BJ (cell line): Measurements from ENCODE around the gene AGAP1. TPM values are rescaled to one million over a fixed set of nuclear protein-coding genes. Genes with fewer than 3 reads are reported as not detected.

Experiments
- CTCF ChIA-PET: fragments of 350-600 bp; formaldehyde crosslinking; extraction: SDS; loops from one replicate; lab custom pipeline; 2021; ENCODE audit warnings: antibody characterized with exemption, inconsistent platforms; lab: Yijun Ruan, JAX
- POLR2A ChIA-PET: fragments of 300-600 bp; sonication (Branson Sonifier 250); formaldehyde crosslinking; extraction: SDS; loops from one replicate; lab custom pipeline; 2021; ENCODE audit warnings: antibody characterized with exemption; lab: Charles Lee
- DNase-seq: peaks from one replicate; pipeline ENCODE4 v3.0.0-alpha.2; 2011; ENCODE audit warnings: low read depth
- H3K27me3 ChIP-seq: 2 replicates; pipeline ENCODE4 v1.6.0; 2011; ENCODE audit warnings: low read length; ENCODE audit not compliant: control insufficient read depth, insufficient read depth
- H3K36me3 ChIP-seq: 2 replicates; pipeline ENCODE4 v1.5.1; 2011; ENCODE audit warnings: low read length; ENCODE audit not compliant: control insufficient read depth, insufficient read depth
- H3K4me3 ChIP-seq: 2 replicates; pipeline ENCODE4 v1.5.1; 2011; ENCODE audit warnings: low read depth, mild to moderate bottlenecking, control low read depth, low read length
- polyA plus RNA-seq: library from polyadenylated mRNA; depleted of rRNA; stranded (reverse); fragments of >200 nt; gene quantifications from 2 replicates; pipeline ENCODE4 v1.2.3, GENCODE V29; 2011
- TF ChIP-seq, protein P1 (sequence below): IDR thresholded peaks from 2 replicates; pipeline ENCODE4 v1.5.1; 2011; ENCODE audit warnings: low read depth, mild to moderate bottlenecking, control low read depth, inconsistent platforms, low read length, moderate library complexity; ENCODE audit not compliant: insufficient read depth

The AGAP1 gene
- polyA plus RNA-seq, 1 experiment: 14.9 TPM

DNA sequence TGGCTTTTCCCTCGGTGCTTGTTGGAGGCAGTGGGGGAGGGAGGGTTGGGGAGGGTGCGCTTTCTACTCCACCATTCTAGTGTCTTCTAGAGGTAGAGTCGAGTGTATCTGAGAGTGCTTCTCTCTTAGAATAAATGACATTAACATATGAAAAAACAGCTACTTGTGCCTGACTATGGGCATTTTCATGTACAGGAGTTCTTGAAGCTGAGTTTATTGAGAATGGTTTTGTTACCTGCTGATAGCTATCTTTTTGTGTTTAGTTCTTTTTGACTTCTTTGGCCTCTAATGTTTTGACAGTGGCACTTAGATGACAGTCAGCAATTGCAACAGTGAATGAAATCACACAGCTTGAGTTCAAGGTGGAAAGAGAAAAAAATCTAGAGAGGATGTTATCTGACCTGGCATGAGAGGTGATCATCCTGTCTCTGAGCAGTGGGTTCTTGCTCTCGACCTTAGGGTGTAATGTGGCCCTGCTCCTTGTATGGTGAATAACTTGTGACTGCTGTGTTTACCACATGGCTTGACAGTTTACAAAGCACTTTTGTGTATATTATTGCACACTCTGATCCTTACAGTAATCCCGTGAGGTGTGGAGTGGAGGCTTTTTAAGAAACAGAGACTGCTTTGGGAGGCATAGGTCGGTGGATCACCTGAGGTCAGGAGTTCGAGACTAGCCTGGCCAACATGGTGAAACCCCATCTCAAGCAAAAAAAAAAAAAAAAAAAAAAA is 86.7 kb downstream of the AGAP1 start:
- TF ChIP-seq, protein P1, sequence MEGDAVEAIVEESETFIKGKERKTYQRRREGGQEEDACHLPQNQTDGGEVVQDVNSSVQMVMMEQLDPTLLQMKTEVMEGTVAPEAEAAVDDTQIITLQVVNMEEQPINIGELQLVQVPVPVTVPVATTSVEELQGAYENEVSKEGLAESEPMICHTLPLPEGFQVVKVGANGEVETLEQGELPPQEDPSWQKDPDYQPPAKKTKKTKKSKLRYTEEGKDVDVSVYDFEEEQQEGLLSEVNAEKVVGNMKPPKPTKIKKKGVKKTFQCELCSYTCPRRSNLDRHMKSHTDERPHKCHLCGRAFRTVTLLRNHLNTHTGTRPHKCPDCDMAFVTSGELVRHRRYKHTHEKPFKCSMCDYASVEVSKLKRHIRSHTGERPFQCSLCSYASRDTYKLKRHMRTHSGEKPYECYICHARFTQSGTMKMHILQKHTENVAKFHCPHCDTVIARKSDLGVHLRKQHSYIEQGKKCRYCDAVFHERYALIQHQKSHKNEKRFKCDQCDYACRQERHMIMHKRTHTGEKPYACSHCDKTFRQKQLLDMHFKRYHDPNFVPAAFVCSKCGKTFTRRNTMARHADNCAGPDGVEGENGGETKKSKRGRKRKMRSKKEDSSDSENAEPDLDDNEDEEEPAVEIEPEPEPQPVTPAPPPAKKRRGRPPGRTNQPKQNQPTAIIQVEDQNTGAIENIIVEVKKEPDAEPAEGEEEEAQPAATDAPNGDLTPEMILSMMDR: no peak
- no peak for DNase-seq
- POLR2A ChIA-PET: interaction anchor here (0.6 kb wide), 1 partner anchor 62 kb away, joined by 4 read pairs; no protein-coding TSS in a partner anchor
- CTCF ChIA-PET: interaction anchor here (0.8 to 1.0 kb wide), 2 partner anchors 15 to 52 kb away, joined by 3 to 4 read pairs; no protein-coding TSS in a partner anchor
- no peak overlapping the region for H3K4me3 ChIP-seq
- no peaks in the 10 kb centered on the region for H3K36me3 ChIP-seq
- H3K27me3 ChIP-seq: no peaks in the 10 kb centered on the region

DNA sequence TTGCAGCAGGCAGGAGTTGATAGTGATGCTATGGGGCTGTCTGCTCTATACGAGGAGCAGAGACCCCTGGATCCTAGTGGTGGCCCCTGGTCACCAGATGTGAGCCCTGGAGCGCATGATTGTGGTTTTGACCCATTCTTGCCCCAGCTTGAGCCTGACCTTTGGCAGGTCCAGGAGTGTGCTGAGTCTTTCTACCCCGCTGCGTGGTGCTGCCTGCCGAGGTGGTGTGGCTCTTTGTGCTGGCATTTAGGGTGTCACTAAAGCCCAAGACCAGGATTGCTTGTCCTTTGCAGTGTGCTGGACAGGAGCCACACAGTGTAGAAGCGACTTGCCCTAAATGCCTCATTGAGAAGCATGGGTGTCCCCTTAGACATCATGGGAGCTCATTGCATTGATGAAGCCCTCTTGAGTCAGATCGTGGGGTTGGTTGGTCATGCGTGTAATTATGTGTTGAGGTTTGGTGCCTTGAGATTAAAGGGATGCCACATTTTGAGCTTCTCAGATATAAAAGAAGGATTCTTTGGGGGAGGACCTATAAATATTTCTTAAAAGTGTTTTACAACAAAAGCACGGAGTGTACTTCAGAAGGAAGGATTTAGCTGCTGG is 88.3 kb downstream of the AGAP1 start:
- ChIA-PET CTCF (interaction anchor here (0.6 to 1.0 kb wide), 3 partner anchors 13 to 444 kb away, joined by 3 read pairs; no protein-coding TSS in a partner anchor), POLR2A (no interaction called here)
- TF ChIP-seq, protein P1: no peak
- Histone ChIP-seq H3K27me3 (no peaks in the 10 kb centered on the region), H3K4me3 (no peak overlapping the region), H3K36me3 (no peaks in the 10 kb centered on the region)
- no peak for DNase-seq

DNA sequence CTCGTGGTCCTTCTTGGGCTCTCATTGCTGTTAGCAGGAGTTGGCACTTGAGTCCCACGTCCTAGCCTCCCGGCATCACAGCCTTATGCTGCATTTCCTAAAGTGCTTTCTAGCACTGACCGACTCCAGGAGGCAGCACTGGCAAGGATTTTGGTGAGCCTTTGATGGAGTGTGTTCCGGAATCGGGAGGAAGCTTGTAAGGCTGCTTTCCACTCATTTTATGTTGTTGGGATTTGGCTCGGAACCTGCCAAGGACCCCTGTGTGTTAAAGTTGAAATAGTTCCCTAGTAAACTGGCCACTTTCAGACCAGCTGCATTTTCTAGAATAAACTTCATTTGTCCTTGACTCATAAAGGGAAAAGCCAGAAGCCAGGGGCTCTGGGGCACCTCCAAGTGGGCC is 88.9 kb downstream of the AGAP1 start:
- POLR2A ChIA-PET: no interaction called here
- Histone ChIP-seq H3K4me3 (no peak overlapping the region), H3K36me3 (no peaks in the 10 kb centered on the region), H3K27me3 (no peaks in the 10 kb centered on the region)
- TF ChIP-seq, protein P1: no peak
- DNase-seq: no peak
- CTCF ChIA-PET: interaction anchor here (0.6 to 1.2 kb wide), 3 partner anchors 14 to 444 kb away, joined by 3 read pairs; no protein-coding TSS in a partner anchor

DNA sequence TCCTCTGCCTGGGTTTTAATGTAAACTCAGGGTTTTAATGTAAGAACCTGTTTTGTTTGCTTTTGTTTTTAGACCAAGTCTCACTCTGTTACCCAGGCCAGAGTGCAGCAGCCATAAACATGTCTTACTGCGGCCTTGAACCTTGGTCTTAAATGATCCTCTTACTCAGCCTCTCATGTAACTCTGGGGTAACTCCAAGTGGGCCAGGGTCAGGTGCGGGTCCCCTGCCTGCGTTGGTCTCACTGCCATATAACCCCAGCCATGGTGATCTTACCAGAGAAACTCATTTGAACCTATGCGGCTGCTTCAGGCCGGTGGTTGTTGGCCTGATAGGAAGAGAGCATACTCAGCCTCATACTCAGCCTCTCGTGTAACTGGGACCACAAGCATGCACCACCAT is 89.3 kb downstream of the AGAP1 start:
- H3K36me3 ChIP-seq: no peaks in the 10 kb centered on the region
- TF ChIP-seq, protein P1: no peak
- no peaks in the 10 kb centered on the region for H3K27me3 ChIP-seq
- ChIA-PET POLR2A (interaction anchor here (0.6 kb wide), 1 partner anchor 100 kb away, joined by 7 read pairs; no protein-coding TSS in a partner anchor), CTCF (interaction anchor here (0.6 to 1.2 kb wide), 2 partner anchors 163 to 445 kb away, joined by 3 read pairs; no protein-coding TSS in a partner anchor)
- no peak for DNase-seq
- H3K4me3 ChIP-seq: no peak overlapping the region

DNA sequence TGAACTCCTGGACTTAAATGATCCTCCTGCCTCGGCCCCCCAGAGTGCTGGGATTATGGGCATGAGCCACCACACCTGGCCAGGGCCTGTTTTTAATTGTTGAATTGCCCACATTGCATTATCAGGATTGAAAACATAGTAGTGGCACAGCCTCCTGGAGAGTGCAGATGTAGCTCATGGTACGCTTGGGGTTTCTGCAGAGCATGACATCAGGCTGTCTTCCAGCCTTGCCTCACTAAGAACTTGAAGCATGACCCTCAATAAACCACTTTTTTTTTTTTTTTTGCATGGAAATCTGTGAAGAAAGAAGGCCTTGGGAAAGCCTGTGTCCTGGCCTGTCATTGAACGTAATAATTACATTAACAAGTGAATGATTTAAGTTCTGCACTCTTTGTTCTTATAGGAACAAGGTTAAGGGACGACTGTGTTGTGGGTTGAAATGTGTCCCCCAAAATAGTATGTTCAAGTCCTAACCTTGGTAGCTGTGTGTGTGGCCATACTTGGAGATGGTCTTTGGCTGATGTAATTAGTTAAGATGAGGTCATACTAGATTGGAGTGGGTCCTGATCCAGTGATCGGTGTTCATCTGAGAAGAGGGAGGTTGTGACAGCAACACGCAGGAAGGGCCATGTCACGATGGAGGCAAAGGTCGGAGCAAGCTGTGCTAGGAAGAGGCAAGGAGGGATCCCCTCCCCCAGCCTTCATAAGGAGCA is 90.2 kb downstream of the AGAP1 start:
- no peaks in the 10 kb centered on the region for H3K27me3 ChIP-seq
- no peak for DNase-seq
- ChIA-PET POLR2A (no interaction called here), CTCF (interaction anchor here (0.7 to 1.2 kb wide), 2 partner anchors 82 to 162 kb away, joined by 3 to 4 read pairs; no protein-coding TSS in a partner anchor)
- H3K4me3 ChIP-seq: no peak overlapping the region
- TF ChIP-seq, protein P1: no peak
- H3K36me3 ChIP-seq: no peaks in the 10 kb centered on the region
